Stimulated activated CD4-positive, alpha-beta T cell treated with anti-CD3 and anti-CD28 coated beads, Interleukin-12 subunit alpha, Interleukin-12 subunit beta, amount 100 ng/mL, for 48 hours (primary cell): ENCODE measurements around the gene NPLOC4.
"Not testable (repeated sequence)": the region's sequence is repeated elsewhere in the genome, so short reads cannot be mapped to it uniquely, and the experiment has no call there.

Source experiments
- DNase-seq, 3 donors: peaks; one replicate each; pipeline ENCODE4 v3.0.0-alpha.2; 2020; ENCODE audit warnings: low read depth in 2 of 3, low spot score in 1 of 3

Gene NPLOC4

DNA sequence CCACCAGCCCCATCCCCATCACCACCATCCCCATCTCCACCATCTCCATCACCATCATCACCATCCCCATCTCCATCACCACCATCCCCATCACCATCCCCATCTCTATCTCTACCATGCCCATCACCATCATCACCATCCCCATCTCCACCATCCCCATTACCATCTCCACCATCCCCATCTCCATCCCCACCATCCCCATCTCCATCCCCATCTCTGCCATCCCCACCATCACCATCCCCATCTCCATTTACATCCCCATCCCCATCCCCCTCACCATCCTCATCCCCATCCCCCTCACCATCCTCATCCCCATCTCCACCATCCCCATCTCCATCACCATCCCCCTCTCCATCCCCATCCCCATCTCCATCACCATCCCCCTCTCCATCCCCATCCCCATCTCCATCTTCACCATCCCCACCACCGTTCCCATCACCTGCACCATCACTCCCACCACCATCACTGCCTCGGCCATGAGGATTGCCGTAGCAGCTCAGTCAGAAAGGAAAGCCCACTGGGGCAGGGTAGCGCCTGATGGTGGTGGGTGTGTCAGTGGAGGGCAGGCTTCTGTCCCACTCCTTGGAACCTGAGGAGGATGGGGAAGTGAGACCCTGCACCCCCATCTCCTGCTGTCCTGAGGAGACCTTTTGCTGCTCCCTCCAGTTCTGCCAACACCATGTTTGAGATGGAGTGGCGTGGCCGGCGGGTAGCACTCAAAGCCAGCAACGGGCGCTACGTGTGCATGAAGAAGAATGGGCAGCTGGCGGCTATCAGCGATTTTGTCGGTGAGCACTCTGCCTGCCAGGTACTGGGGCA is 101.2 kb downstream of the NPLOC4 start:
- no peak for DNase-seq

DNA sequence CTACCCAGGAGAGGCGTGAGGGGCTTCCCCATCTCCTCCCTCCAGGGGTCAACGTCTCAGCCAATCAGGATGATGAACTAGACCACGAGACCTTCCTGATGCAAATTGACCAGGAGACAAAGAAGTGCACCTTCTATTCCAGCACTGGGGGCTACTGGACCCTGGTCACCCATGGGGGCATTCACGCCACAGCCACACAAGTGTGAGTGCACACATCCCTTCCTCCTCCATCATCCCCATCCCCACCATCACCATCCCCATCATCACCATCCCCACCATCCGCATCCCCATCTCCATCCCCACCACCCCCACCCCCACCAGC is 101.9 kb downstream of the NPLOC4 start:
- no peak for DNase-seq

- no peak for DNase-seq
Observed at GRCh38 chr17:81534157-81535006, 102.5 kb downstream of the NPLOC4 start.

GRCh38 chr17:81533339-81534141 is 103.4 kb downstream of the NPLOC4 start:
- DNase-seq, result no peak

DNA sequence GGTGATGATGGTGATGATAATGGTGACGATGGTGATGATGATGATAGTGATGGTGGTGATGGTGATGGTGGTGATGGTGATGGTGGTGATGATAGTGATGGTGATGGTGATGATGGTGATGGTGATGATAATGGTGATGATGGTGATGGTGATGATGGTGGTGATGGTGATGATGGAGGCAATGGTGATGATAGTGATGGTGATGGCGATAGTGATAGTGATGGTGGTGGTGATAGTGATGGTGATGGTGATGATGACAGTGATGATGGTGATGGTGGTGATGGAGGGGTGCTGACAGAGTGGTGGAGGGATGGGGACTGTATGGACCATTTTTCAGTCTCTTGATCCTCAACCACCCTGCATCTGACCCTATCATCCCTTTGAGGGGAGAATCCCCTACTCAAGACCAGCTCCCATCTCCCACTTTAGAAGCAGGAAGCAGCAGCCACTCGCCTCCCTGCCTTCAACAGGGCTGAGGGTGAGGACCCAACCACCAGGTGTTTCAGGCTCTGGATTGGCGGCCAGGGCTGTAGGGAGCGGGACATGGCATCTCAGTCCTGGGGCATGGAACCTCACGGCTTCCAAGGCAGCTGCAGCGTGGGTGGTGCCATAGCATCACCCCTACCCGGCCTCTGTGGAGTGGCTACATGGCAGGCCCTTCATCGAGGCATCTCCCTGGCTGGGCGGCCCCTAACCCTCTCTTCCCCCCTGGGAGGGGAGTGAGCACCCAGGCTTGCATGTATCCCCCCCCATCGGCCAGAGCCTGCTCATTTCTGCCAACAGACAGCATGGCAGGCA is 104.2 kb downstream of the NPLOC4 start:
- no peak for DNase-seq

GRCh38 chr17:81531998-81532404 is 104.9 kb downstream of the NPLOC4 start:
- not testable (repeated sequence) for DNase-seq

GRCh38 chr17:81531013-81531412 is 105.9 kb downstream of the NPLOC4 start:
- DNase-seq, result not testable (repeated sequence)

GRCh38 chr17:81529437-81529803 is 107.5 kb downstream of the NPLOC4 start:
- DNase-seq, result no peak

GRCh38 chr17:81528651-81529436 is 108.1 kb downstream of the NPLOC4 start:
- DNase-seq, result no peak

DNA sequence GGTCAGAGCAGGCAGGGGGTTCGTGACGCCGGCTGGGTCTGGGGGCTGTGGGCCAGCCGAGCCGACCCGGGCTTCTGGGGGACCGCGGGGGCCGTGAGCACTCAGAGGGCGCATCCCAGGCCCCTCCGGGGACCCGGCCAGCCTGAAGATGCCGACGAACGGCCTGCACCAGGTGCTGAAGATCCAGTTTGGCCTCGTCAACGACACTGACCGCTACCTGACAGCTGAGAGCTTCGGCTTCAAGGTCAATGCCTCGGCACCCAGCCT is 108.6 kb downstream of the NPLOC4 start:
- no peak for DNase-seq

DNA sequence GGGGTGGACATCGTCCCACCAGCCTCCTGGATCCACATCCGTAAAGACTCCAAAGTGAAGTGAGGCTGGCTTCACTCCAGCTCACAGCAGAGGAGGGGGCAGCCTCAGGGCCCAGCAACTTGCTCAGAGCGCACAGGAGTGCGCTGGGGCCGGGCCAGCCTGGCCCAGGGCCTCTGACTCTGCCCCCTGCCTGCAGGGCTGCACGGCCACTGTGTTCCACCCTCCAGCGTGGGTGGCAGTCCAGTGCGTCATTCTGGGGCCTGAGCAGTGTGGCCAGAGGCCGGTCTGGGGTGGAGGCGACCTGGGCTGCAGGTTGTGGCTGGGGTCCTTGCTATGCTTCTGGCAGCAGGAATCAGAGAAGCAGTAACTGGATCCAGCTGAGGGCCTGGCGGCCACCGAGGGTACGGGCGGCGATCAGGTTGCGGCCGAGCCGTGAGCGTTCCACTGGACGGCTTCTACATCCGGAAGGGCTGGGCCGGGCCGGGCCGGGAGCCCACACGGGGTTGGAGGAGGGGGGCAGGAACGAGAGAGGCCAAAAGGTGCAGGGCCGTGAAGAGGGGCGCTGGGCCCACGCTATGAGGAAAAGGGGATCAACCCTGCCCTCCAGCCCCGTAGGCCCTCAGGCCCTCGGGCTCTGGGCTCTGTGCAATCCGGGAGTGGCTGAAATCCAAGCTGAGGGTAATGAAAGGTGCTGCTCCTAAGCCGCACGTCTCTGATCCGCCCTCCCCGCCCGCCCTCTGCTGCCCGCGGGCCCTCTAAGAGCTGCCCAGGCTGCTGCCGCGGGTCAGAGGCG is 109.1 kb downstream of the NPLOC4 start, which contains the start of gene FSCN2:
Gene FSCN2, plus strand, starts transcription at position 787 of the 793 bp plus-strand sequence. CDS start 155 bp downstream, outside the sequence.
- DNase-seq, result no peak

DNA sequence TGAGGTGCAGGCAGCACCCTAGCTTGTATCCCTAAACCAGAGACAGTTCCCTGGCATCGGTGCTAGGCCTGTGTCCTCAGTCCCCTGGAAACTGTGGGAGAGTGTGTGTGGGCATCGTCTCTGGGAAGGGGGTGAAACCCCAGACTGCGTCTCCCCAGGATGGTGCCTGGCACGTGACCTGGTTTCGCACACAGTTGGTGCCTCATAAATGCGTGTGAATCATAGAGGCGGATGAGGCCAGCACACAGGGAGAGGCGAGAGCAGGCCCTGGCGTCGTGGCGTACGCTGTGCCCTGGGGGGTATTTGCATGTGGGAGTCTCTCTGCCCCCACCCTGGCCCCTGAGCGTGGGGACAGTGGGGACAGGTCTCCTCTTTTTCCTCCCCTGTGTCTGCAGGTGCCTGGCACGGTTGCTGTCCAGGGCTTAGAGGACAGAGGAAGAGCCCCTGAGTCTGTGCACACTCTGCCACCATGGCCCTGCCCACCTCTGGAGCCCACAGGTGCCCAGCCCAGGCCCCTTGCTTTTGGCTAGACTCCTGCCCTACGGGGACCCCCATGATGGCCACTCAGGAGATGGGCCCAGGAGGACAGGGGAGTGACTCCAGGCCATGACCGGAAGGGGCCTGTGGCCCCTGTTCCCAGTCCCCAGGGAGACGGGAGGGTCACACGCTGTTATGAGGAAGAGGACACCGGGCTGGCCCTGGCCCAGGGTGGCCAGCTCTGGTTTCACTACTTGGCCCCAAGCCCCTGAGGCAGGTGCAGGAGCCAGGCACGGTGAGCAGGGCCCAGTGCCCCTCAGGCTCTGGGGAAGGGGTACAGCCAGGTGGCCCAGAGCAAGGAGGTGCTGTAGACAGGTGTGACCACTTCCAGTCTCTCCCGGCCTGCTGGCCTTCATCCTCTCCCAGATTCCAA is 110.0 kb downstream of the NPLOC4 start:
- DNase-seq, result no peak

DNA sequence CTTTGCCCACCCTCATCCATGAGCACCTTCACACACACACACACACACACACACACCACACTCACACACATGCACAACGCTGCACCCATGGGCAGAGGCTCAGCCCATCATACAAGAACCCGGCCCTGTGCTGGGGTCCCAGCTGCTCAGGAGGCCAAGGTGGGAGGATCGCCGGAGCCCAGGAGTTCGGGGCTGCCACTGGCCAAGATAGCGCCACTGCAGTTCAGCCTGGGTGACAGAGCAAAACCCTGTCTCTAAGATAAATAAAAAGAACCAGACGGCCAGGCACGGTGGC is 112.1 kb downstream of the NPLOC4 start:
- no peak for DNase-seq

GRCh38 chr17:81524039-81524864 is 112.7 kb downstream of the NPLOC4 start:
- DNase-seq, result no peak

GRCh38 chr17:81523402-81524038 is 113.4 kb downstream of the NPLOC4 start:
- no peak for DNase-seq

DNA sequence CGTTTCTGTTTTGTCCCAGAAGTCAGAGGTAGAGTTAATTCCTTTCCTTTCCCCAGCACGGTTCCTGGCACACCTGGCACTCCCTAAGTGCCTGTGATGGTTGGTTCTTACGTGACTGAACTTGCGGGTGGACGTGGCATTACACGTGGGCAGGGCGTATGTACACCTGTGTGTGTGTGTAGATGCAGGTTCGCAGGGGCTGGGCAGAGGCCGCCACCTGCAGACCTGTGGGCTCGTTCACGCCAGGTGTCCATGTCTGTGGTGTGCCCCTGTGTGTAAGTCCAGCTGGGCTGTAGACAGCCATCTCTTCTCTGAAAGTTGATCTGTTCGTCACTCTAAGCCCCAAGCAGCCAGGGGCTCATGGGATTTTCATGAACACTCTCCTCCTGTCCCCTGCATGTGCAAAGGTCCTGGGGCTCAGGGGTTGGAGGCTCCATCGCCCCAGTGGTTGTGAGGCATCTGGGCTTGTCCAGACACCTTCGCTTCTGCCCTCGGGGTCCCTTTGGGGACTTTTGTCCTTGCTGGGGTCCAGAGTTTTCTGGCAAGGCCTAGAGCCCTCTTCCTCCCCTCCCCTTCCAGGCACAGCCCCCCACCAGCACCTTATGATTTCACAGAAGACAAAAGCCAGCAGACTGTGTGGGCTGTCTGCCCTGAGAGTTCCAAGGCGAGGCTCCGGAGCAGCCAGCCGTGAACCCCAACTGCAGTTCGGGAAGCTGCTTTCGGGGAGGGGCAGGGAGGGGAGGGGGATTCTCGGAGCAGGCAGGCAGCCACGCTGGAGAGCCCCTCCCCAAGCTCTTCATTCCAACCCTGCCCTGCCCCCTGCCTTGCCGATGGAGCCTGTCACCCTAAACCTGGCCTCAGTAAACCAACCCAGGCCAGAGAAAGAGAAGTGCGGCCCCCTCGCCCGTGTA is 114.2 kb downstream of the NPLOC4 start:
- no peak for DNase-seq
